GM18502 (cell line): Measurements from ENCODE around the gene TMEM170B.
A peak's percentile ranks its signal among the peaks of the same experiment; 100 is the strongest.
"Not testable (repeated sequence)": the region's sequence is repeated elsewhere in the genome, so short reads cannot be mapped to it uniquely, and the experiment has no call there.

ENCODE experiments used
- ATAC-seq: cut with Tn5 transposase; IDR thresholded peaks from one replicate; pipeline ENCODE4 v1.9.1; 2021; ENCODE audit warnings: mild to moderate bottlenecking; ENCODE audit not compliant: unreplicated experiment, poor library complexity

Gene TMEM170B

GRCh38 chr6:11527274-11527870 lies 10.2 kb upstream of the TMEM170B start:
- no peak for ATAC-seq

GRCh38 chr6:11528996-11529395 lies 8.6 kb upstream of the TMEM170B start:
- ATAC-seq = no peak

- no peak for ATAC-seq
These were observed 5.5 kb upstream of the TMEM170B start for GRCh38 chr6:11532097-11532496.

DNA sequence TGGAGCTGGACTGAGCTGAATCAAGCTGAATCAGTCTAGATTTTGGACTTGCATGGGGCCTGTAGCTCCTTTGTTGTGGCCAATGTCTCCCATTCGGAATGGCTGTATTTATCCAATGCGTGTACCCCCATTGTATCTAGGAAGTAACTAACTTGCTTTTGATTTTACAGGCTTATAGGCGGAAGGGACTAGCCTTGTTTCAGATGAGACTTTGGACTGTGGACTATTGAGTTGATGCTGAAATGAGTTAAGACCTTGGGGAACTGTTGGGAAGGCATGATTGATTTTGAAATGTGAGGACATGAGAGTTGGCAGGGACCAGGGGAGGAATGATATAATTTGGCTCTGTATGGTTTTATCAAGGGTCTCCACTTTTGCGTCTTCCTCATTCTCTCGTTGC lies 3.0 kb upstream of the TMEM170B start:
- no peak for ATAC-seq

- no peak for ATAC-seq
These were observed 1.7 kb upstream of the TMEM170B start for GRCh38 chr6:11535801-11536230.

DNA sequence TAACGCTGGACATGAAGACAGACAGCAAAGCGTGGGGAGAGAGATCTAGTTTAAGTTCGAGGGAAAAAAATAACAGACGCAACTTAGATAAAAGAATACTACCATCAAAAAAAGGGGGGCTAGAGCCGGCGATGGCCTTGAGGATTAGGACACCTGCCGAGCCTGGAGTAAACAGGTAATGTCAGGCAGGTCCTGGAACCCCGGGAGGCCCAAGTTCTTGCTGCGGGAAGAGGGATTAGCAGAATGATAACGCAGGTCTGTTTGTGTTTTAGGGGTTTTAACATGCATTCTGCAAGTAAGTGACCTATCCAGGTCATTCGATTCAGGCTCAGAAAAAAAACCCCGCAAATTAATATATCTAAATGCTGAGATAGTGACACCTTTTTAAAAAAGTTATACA lies 754 bp upstream of the TMEM170B start:
- ATAC-seq = no peak

GRCh38 chr6:11538052-11538818 lies 686 bp downstream of the TMEM170B start:
- peak; percentile 24 for ATAC-seq

DNA sequence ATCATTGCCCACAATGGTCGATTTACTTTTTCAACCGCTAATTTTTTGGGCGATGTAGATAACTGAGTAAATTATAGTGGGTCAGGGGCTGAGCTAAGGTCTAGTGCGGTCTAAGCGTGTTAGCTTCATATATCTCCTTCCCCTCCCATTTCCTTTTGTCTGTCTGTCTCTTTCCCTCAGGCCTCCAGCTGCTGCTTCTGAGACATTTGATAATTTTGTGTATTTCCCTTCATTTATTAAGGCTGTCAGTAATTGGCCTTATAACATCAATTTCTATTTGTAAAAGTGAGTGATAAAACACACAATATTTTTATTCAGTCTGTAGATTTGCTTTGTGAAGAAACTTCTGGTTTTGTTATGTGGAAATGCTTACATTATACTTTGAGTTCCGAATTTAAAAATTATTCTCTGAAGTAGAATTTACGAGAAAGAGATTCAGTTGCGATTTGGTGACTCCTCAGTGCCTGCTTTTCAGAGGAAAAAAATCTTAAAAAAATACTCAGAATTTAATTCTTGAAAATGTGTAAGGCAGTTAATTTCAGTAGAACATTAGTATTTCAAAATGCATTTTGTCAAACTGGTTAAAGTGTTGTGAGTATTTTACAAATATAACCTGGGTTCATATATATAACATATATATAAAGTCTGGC lies 1.4 kb downstream of the TMEM170B start:
- ATAC-seq = no peak

- ATAC-seq = no peak
These were observed 5.3 kb downstream of the TMEM170B start for GRCh38 chr6:11542863-11543262.

GRCh38 chr6:11543919-11544518 lies 6.5 kb downstream of the TMEM170B start:
- no peak for ATAC-seq

GRCh38 chr6:11547846-11548245 lies 10.3 kb downstream of the TMEM170B start:
- not testable (repeated sequence) for ATAC-seq

GRCh38 chr6:11548578-11548977 lies 11.0 kb downstream of the TMEM170B start:
- not testable (repeated sequence) for ATAC-seq

GRCh38 chr6:11551053-11551452 lies 13.5 kb downstream of the TMEM170B start:
- no peak for ATAC-seq

DNA sequence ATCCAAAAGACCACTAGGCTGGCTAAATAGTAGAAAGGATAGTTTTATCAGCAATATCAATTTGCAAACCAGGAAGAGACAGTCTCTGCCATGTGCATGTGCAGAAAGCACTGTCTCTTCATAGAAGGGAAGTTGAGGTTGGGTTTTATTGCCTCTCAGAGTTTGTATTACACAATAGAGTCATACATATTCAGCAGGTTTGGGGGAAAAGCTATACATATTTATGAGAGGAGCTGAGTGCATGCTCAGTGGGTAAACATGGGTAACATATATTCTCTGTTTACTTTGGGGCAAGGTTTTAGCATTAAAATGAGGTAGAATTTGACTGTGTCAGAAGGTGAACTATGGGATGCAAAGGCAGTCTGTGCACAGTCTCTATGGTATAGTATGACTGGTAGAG lies 14.9 kb downstream of the TMEM170B start:
- ATAC-seq = no peak

- no peak for ATAC-seq
These were observed 16.3 kb downstream of the TMEM170B start for GRCh38 chr6:11553824-11554223.

- ATAC-seq = no peak
These were observed 18.8 kb downstream of the TMEM170B start for GRCh38 chr6:11556309-11556708.

DNA sequence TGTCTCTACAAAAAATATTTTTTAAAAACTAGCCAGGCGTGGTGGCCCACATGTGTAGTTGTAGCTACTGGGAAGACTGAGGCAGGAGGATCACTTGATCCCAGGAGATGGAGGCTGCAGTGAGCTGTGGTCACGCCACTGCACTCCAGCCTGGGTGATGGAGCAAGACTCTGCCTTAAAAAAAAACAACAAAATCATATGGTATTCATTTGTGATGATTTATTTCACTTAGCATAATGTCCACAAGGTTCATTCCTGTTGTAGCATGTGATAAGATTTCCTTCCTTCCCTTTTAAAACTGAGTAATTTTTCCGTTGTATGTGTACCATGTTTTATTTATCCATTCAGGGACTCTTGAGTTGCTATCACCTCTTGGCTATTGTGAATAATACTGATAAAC lies 26.2 kb downstream of the TMEM170B start:
- ATAC-seq = no peak

GRCh38 chr6:11566609-11567008 lies 29.1 kb downstream of the TMEM170B start:
- ATAC-seq = no peak

- ATAC-seq = no peak
These were observed 33.5 kb downstream of the TMEM170B start for GRCh38 chr6:11571073-11571472.

DNA sequence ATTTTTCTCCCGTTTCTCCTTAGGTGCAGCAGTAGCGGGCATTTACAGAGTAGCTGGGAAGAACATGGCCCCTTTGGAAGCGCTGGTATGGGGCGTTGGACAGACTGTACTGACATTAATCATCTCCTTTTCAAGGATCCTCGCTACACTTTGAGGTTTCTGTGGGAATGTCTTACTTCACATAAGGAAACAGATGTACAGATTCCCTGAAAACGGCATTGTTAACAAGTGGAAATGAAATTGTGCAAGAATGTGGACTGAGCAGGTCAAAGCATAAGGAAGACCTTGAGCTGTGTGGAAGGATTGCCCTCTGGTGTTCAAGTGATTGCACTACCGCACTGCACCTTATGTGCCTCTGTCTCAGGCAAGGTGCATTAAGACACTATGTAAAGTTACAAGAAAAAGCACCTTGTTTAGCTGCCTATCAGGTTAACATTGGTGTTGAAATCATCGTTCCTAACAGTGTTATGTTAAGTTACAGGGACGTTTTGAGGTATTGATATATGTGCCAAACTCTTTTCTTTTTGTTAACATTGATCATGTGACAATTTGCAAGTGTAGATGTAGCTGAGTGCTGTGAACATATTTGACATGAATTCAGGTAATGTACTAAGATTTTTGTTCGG lies 38.0 kb downstream of the TMEM170B start:
- peak; percentile 93 for ATAC-seq
